Liver (tissue), 9 donors: ENCODE measurements around the gene SCP2. TPM values are rescaled to one million over a fixed set of nuclear protein-coding genes. Genes with fewer than 3 reads are reported as not detected.

Source experiments
- DNase-seq: peaks from one replicate; pipeline ENCODE4 v3.0.0-alpha.2; 2017; ENCODE audit warnings: low spot score
- H3K27ac ChIP-seq, 2 donors: one replicate each; pipeline ENCODE4 v1.7.0; 2013; ENCODE audit warnings: inconsistent platforms in 2 of 2, low read length in 2 of 2, control low read depth in 1 of 2, low read depth in 1 of 2, mild to moderate bottlenecking in 1 of 2
- H3K27me3 ChIP-seq, 4 donors: one replicate each; pipeline versions ENCODE4 v1.6.1 to v1.7.0; 2013; ENCODE audit warnings: low read length in 3 of 4, inconsistent platforms in 1 of 4, mild to moderate bottlenecking in 1 of 4, moderate library complexity in 1 of 4; ENCODE audit not compliant: control insufficient read depth in 4 of 4, insufficient read depth in 4 of 4
- H3K36me3 ChIP-seq, 4 donors: one replicate each; pipeline versions ENCODE4 v1.6.1 to v1.7.0; 2013; ENCODE audit warnings: low read length in 3 of 4, mild to moderate bottlenecking in 3 of 4, low read depth in 1 of 4, moderate library complexity in 1 of 4; ENCODE audit not compliant: control insufficient read depth in 4 of 4, insufficient read depth in 3 of 4
- H3K4me1 ChIP-seq, 4 donors: one replicate each; pipeline versions ENCODE4 v1.6.1 to v1.7.0; 2013; ENCODE audit warnings: low read length in 3 of 4, mild to moderate bottlenecking in 3 of 4, moderate library complexity in 1 of 4; ENCODE audit not compliant: control insufficient read depth in 4 of 4, insufficient read depth in 4 of 4
- H3K4me3 ChIP-seq, 3 donors: one replicate each; pipeline versions ENCODE4 v1.6.1 to v1.7.0; 2013; ENCODE audit warnings: low read length in 3 of 3, control low read depth in 1 of 3, low read depth in 1 of 3, mild to moderate bottlenecking in 1 of 3
- H3K9ac ChIP-seq, 2 donors: one replicate each; pipeline ENCODE4 v1.7.0; 2013; ENCODE audit warnings: low read length in 2 of 2, mild to moderate bottlenecking in 2 of 2, moderate library complexity in 2 of 2, control low read depth in 1 of 2, low read depth in 1 of 2
- H3K9me3 ChIP-seq, 4 donors: one replicate each; pipeline versions ENCODE4 v1.6.1 to v1.7.0; 2013; ENCODE audit warnings: low read length in 3 of 4; ENCODE audit not compliant: control insufficient read depth in 4 of 4
- CTCF ChIP-seq: fragments of 150-350 bp; IDR thresholded peaks from 2 replicates; pipeline ENCODE4 v1.5.1; 2017; ENCODE audit warnings: improper control_type of control experiment, low read depth, low read length; ENCODE audit not compliant: missing input control
- EGR1 ChIP-seq, 2 donors: IDR thresholded peaks; 2 replicates each; pipeline ENCODE4 v1.6.1; 2016 to 2018; ENCODE audit warnings: antibody characterized with exemption in 2 of 2, low read depth in 2 of 2
- FOXA1 ChIP-seq: IDR thresholded peaks from 2 replicates; pipeline ENCODE4 v1.6.1; 2016; ENCODE audit warnings: antibody characterized with exemption
- FOXA2 ChIP-seq: IDR thresholded peaks from 2 replicates; pipeline ENCODE4 v1.6.1; 2016; ENCODE audit warnings: antibody characterized with exemption
- GABPA ChIP-seq, 2 donors: IDR thresholded peaks in 1 of 2; conservative IDR thresholded peaks in 1 of 2; 2 replicates each; pipeline ENCODE4 v1.6.1; 2016; ENCODE audit warnings: antibody characterized with exemption in 2 of 2, mild to moderate bottlenecking in 1 of 2, moderate library complexity in 1 of 2
- HNF4A ChIP-seq, 2 donors: conservative IDR thresholded peaks; 2 replicates each; pipeline ENCODE4 v1.6.1; 2016; ENCODE audit warnings: antibody characterized with exemption in 2 of 2, mild to moderate bottlenecking in 2 of 2
- JUND ChIP-seq, 2 donors: IDR thresholded peaks; 2 replicates each; pipeline ENCODE4 v1.6.1; 2016; ENCODE audit warnings: antibody characterized with exemption in 2 of 2
- MAX ChIP-seq: IDR thresholded peaks from 2 replicates; pipeline ENCODE4 v1.6.1; 2016; ENCODE audit warnings: antibody characterized with exemption
- NR2F2 ChIP-seq: IDR thresholded peaks from 2 replicates; pipeline ENCODE4 v1.6.1; 2016; ENCODE audit warnings: antibody characterized with exemption
- RAD21 ChIP-seq, 2 donors: IDR thresholded peaks; 2 replicates each; pipeline ENCODE4 v1.6.1; 2016; ENCODE audit warnings: antibody characterized with exemption in 2 of 2, mild to moderate bottlenecking in 2 of 2
- REST ChIP-seq: IDR thresholded peaks from 2 replicates; pipeline ENCODE4 v1.6.1; 2016; ENCODE audit warnings: antibody characterized with exemption, mild to moderate bottlenecking
- RXRA ChIP-seq, 2 donors: IDR thresholded peaks; 2 replicates each; pipeline ENCODE4 v1.6.1; 2017 to 2018; ENCODE audit warnings: antibody characterized with exemption in 2 of 2, mild to moderate bottlenecking in 1 of 2
- SP1 ChIP-seq: IDR thresholded peaks from 2 replicates; pipeline ENCODE4 v1.6.1; 2018; ENCODE audit warnings: antibody characterized with exemption, mild to moderate bottlenecking
- TAF1 ChIP-seq: conservative IDR thresholded peaks from 2 replicates; pipeline ENCODE4 v1.6.1; 2016; ENCODE audit warnings: antibody characterized with exemption, mild to moderate bottlenecking
- YY1 ChIP-seq: IDR thresholded peaks from 2 replicates; pipeline ENCODE4 v1.6.1; 2016; ENCODE audit warnings: antibody characterized with exemption, mild to moderate bottlenecking
- ZBTB33 ChIP-seq: IDR thresholded peaks from 2 replicates; pipeline ENCODE4 v1.6.1; 2016; ENCODE audit warnings: antibody characterized with exemption
- WGBS: extraction: QIAGEN DNeasy Blood & Tissue Kit; methylation state at CpG from one replicate; pipeline ENCODE4 v1.1.7; 2013; 5-methylcytosine and 5-hydroxymethylcytosine counted together
- polyA plus RNA-seq, 2 donors: library from polyadenylated mRNA; stranded (reverse) in 1 of 2; unstranded in 1 of 2; fragments of 200-250 nt in 1 of 2; fragments of >200 nt in 1 of 2; fragmentation: Nextera tagmentation in 1 of 2; extraction: Ambion mirVana in 1 of 2; gene quantifications; one replicate each; pipeline versions ENCODE4 v1.2.1 to v1.2.3, GENCODE V29; 2013 to 2015
- total RNA-seq, 2 donors: library from RNA; depleted of rRNA; stranded (reverse); fragments of >200 nt; gene quantifications; one replicate each; pipeline ENCODE4 v1.2.3, GENCODE V29; 2014
- TF ChIP-seq, protein P1 (sequence below): IDR thresholded peaks from 2 replicates; pipeline ENCODE4 v1.6.1; 2016; ENCODE audit warnings: antibody characterized with exemption
- donor health status: healthy.
- donor health status: healthy.
- donor health status: healthy.
- donor health status: healthy.
- donor health status: healthy.

The SCP2 gene
- total and polyA plus RNA-seq, 4 donors: 122 to 811 (median 529) TPM

- no peak overlapping the region for H3K4me3 ChIP-seq
- TF ChIP-seq, protein P1, sequence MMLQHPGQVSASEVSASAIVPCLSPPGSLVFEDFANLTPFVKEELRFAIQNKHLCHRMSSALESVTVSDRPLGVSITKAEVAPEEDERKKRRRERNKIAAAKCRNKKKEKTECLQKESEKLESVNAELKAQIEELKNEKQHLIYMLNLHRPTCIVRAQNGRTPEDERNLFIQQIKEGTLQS: no peak
- no peak for TF ChIP-seq JUND (IDR thresholded peaks at IDR 0.05)
- no peak for TF ChIP-seq RXRA (IDR thresholded peaks at IDR 0.05)
- TF ChIP-seq FOXA1: no peak
- no peak for TF ChIP-seq NR2F2
- no peaks in the 10 kb centered on the region for H3K27me3 ChIP-seq
- H3K27ac ChIP-seq: peak overlapping the region in 1 of 2 donors; percentile 31
- 78% methylated on average over 2 of the region's 2 CpGs for WGBS
- H3K36me3 ChIP-seq: peaks cover 4 to 43% (median 28%) of the 10 kb centered on the region in 4 donors
- no peaks in the 10 kb centered on the region for H3K9me3 ChIP-seq
- no peak for DNase-seq
- peaks cover 4 to 45% (median 29%) of the 10 kb centered on the region in 4 donors for H3K4me1 ChIP-seq
- no peak overlapping the region for H3K9ac ChIP-seq
Measured at GRCh38 chr1:52900402-52900801, 26.7 kb upstream of the SCP2 start.

DNA sequence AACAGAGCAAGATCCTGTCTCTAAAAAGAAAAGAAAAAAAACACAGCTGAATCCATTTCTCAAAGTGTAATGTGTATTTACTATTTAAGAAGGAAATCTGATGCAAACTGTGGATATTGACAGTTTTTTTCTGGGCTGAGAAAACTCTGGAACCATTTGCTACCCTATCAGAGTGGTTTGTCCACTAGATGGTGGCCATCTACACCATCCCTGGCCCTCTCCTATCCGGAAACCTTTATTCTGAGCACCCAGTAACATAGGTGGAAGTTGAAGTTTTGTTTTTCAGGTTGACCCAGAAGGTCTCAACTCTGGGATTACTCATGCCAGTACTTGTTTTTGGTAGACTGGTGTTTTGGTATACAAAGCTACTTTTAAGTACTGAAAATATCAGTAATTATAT is 25.7 kb upstream of the SCP2 start:
- H3K27me3 ChIP-seq: no peaks in the 10 kb centered on the region
- no peak for DNase-seq
- H3K4me1 ChIP-seq: peaks cover 9 to 55% (median 38%) of the 10 kb centered on the region in 4 donors
- no peak for TF ChIP-seq GABPA (IDR thresholded peaks at IDR 0.05 in 1 of 2, conservative IDR thresholded peaks at IDR 0.05 in 1 of 2)
- no peak for TF ChIP-seq RXRA (IDR thresholded peaks at IDR 0.05)
- no peak for TF ChIP-seq HNF4A (conservative IDR thresholded peaks at IDR 0.05)
- TF ChIP-seq FOXA1: no peak
- no peak for TF ChIP-seq MAX
- no peak for TF ChIP-seq NR2F2
- no peak for TF ChIP-seq ZBTB33
- TF ChIP-seq FOXA2: no peak
- no peak for TF ChIP-seq EGR1 (IDR thresholded peaks at IDR 0.05; ENCODE audit: low read depth in 2 of 2)
- TF ChIP-seq TAF1: no peak
- peak; percentile 66 to 71 for TF ChIP-seq RAD21 (IDR thresholded peaks at IDR 0.05)
- TF ChIP-seq REST: no peak
- TF ChIP-seq SP1: no peak
- no peak for TF ChIP-seq CTCF
- TF ChIP-seq YY1: peak; percentile 17
- WGBS: 38% methylated on average over 1 of the region's 1 CpG
- peaks cover 3 to 38% (median 24%) of the 10 kb centered on the region in 4 donors for H3K36me3 ChIP-seq
- peak overlapping the region in 1 of 2 donors; percentile 20 for H3K27ac ChIP-seq
- H3K9ac ChIP-seq: no peak overlapping the region
- H3K9me3 ChIP-seq: no peaks in the 10 kb centered on the region
- H3K4me3 ChIP-seq: no peak overlapping the region
